Adrenal gland (tissue), 12 donors: Measurements from ENCODE around the gene SCGN. TPM values are rescaled to one million over a fixed set of nuclear protein-coding genes. Genes with fewer than 3 reads are reported as not detected.

Source experiments
- DNase-seq, 7 donors: peaks; one replicate each; pipeline ENCODE4 v3.0.0-alpha.2; 2019 to 2020
- H3K27ac ChIP-seq, 5 donors: fragments of 200-600 bp; sonication (generic) in 4 of 5; 1 replicate in 3 of 5; 2 replicates in 2 of 5; pipeline versions ENCODE4 v1.5.1 to v1.8.0; 2016 to 2020; ENCODE audit warnings: mild to moderate bottlenecking in 1 of 5
- H3K27me3 ChIP-seq: fragments of 200-600 bp; 2 replicates; pipeline ENCODE4 v1.8.0; 2021
- H3K36me3 ChIP-seq, 2 donors: fragments of 200-600 bp; replicated peaks in 1 of 2; 1 replicate in 1 of 2; 2 replicates in 1 of 2; pipeline versions ENCODE4 v1.5.1 to v1.8.0; 2018 to 2022
- H3K4me1 ChIP-seq, 2 donors: fragments of 200-600 bp; replicated peaks in 1 of 2; 1 replicate in 1 of 2; 2 replicates in 1 of 2; pipeline versions ENCODE4 v1.5.1 to v1.8.0; 2018 to 2021
- H3K4me3 ChIP-seq, 4 donors: fragments of 200-600 bp; sonication (generic) in 3 of 4; one replicate each; pipeline ENCODE4 v1.5.1; 2016 to 2018
- H3K9me3 ChIP-seq, 3 donors: fragments of 200-600 bp; sonication (generic) in 1 of 3; replicated peaks in 1 of 3; 1 replicate in 2 of 3; 2 replicates in 1 of 3; pipeline versions ENCODE4 v1.5.1 to v1.8.0; 2016 to 2021
- CTCF ChIP-seq, 6 experiments: fragments of 450-650 bp in 4 of 6; fragments of 200-600 bp in 2 of 6; sonication (generic) in 1 of 6; IDR thresholded peaks; 1 replicate in 5 of 6; 2 replicates in 1 of 6; pipeline versions ENCODE4 v1.5.1 to v1.8.0; 2016 to 2021; ENCODE audit warnings: antibody characterized with exemption in 6 of 6, mild to moderate bottlenecking in 2 of 6, moderate library complexity in 1 of 6
- POLR2A ChIP-seq, 2 donors: fragments of 450-650 bp; IDR thresholded peaks; one replicate each; pipeline ENCODE4 v1.6.1; 2017; ENCODE audit warnings: antibody characterized with exemption in 2 of 2, mild to moderate bottlenecking in 2 of 2, moderate library complexity in 1 of 2
- WGBS, 4 donors: extraction: QIAGEN DNeasy Blood & Tissue Kit in 2 of 4; methylation state at CpG; one replicate each; pipeline versions ENCODE4 v1.1.5 to v1.1.7; 2013 to 2017; 5-methylcytosine and 5-hydroxymethylcytosine counted together
- intact Hi-C, 2 donors: fragments of 100-400 bp; cut with DNase I; formaldehyde crosslinking; loops; one replicate each; pipeline versions ENCODE4 v1.14.1 to v1.15.0; 2022 to 2023
- polyA plus RNA-seq, 3 donors: library from polyadenylated mRNA; stranded (reverse); fragments of 200-250 nt in 2 of 3; fragments of 350-450 nt in 1 of 3; fragmentation: Illumina TruSeq in 1 of 3; extraction: RNeasy Lipid Tissue Mini Kit (QIAGEN cat#74804) in 1 of 3; gene quantifications; one replicate each; pipeline ENCODE4 v1.2.3, GENCODE V29; 2013 to 2014
- total RNA-seq, 9 donors: library from RNA; depleted of rRNA in 4 of 9; stranded (reverse); fragments of >200 nt in 4 of 9; fragments of 120-200 nt in 1 of 9; fragmentation: NEBNext Ultra II Directional in 1 of 9; extraction: Animal tissue kit (Norgen Biotek cat#: 25700) in 1 of 9; gene quantifications; one replicate each; pipeline versions ENCODE4 v1.1.0 to v1.2.4, GENCODE V29; 2013 to 2023
- donor health status: healthy with polysubstance abuse.
- donor health status: Bipolar disorder and iron deficiency.
- donor health status: DM: yes; HTN: yes; CAD: no.
- donor health status: DM: no; HTN: no; CAD: no.
- donor health status: DM: no; HTN: no; CAD: no.
- donor health status: DM: yes; HTN: yes; CAD: no.

Gene SCGN
- total and polyA plus RNA-seq, 12 donors: 0.19 to 3.7 (median 1.3) TPM

DNA sequence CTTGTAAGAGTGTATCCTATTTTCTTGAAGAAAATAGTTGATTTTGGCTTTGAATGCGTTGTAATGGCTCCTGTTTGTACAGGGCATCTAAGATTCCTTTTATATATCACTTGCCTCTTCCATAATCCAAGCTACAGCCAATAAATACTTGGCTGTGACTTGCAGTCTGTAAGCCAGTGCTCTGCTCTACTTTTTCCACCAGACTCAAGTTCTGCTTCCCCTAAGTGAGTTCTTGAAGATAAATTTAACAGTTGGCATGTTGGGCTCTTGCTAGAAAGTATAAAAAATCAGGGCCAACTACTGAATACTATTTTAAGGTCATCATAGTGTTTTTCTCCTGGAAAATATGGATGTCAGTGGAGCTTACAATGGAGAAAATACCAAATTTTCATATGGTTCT lies 36.5 kb upstream of the SCGN start:
- no peak for DNase-seq
- intact Hi-C loops: no loop called here
- Histone ChIP-seq H3K36me3 (no peaks in the 10 kb centered on the region), H3K27ac (no peak overlapping the region), H3K4me3 (no peak overlapping the region), H3K27me3 (no peaks in the 10 kb centered on the region), H3K4me1 (no peaks in the 10 kb centered on the region), H3K9me3 (no peaks in the 10 kb centered on the region)
- TF ChIP-seq CTCF (IDR thresholded peaks at IDR 0.05) (no peak), POLR2A (IDR thresholded peaks at IDR 0.05) (no peak)
- 82 to 93% (median 92%) methylated on average over 1 of the region's 1 CpG for WGBS, 4 donors

DNA sequence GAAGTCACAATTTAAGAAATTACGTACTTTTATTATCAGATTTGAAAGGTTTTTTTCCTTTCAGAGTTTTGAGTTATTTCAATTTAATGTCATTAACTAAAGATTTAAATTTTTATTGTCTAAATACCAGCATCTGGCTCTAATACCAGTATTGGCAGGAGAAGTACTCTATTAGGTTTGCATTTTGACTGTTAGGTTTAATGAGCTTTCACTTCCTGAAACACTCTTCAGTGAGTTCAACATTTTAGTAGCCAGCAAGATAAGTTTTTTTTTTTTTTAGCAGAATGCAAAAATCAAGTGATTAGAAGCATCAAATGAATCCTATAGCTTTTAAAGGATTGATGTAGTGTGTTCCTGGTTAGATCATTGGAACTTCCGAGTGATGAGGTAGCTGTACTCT lies 34.0 kb upstream of the SCGN start:
- TF ChIP-seq CTCF (IDR thresholded peaks at IDR 0.05) (no peak), POLR2A (IDR thresholded peaks at IDR 0.05) (no peak)

GRCh38 chr6:25619217-25619616 lies 32.8 kb upstream of the SCGN start:
- Histone ChIP-seq H3K36me3 (no peaks in the 10 kb centered on the region), H3K27ac (no peak overlapping the region), H3K4me1 (no peaks in the 10 kb centered on the region), H3K4me3 (no peak overlapping the region), H3K9me3 (no peaks in the 10 kb centered on the region), H3K27me3 (no peaks in the 10 kb centered on the region)
- no peak for DNase-seq
- intact Hi-C loops: no loop called here
- TF ChIP-seq CTCF (IDR thresholded peaks at IDR 0.05) (no peak), POLR2A (IDR thresholded peaks at IDR 0.05) (no peak)
- 63 to 72% (median 71%) methylated on average over 4 of the region's 4 CpGs for WGBS, 4 donors

More for the DNA sequence above, 34.0 kb upstream of the SCGN start:
- Histone ChIP-seq H3K4me3 (no peak overlapping the region), H3K27me3 (no peaks in the 10 kb centered on the region), H3K9me3 (no peaks in the 10 kb centered on the region), H3K36me3 (no peaks in the 10 kb centered on the region), H3K27ac (no peak overlapping the region), H3K4me1 (no peaks in the 10 kb centered on the region)
- DNase-seq: no peak
- WGBS, 4 donors: 91 to 96% (median 95%) methylated on average over 2 of the region's 2 CpGs
- intact Hi-C loops: no loop called here

DNA sequence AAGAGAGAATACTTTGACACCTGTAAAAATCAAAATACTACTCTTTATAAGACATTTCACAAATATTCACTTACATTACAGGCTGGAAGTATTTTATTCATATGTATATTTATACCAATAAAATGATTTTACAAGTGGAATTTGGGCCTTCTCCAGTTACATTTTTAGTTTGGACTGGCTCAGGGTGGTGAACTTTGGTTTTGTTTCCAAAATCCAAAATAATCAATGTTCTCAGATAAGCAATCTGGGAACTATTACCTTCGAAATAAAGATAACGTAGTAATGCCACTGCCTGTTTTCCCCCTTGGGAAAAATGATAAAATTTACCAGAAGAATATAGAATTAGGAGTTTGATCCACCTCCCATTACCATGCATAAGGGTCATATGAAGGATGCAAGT lies 31.6 kb upstream of the SCGN start:
- Histone ChIP-seq H3K36me3 (no peaks in the 10 kb centered on the region), H3K9me3 (no peaks in the 10 kb centered on the region), H3K4me3 (no peak overlapping the region), H3K27ac (no peak overlapping the region), H3K27me3 (no peaks in the 10 kb centered on the region), H3K4me1 (no peaks in the 10 kb centered on the region)
- TF ChIP-seq CTCF (IDR thresholded peaks at IDR 0.05) (no peak), POLR2A (IDR thresholded peaks at IDR 0.05) (no peak)
- WGBS, 4 donors: 86 to 90% (median 89%) methylated on average over 2 of the region's 2 CpGs
- intact Hi-C loops: no loop called here
- no peak for DNase-seq
